HG03442 (cell line): Measurements from ENCODE around the gene MICALL2.

Experiments
- ATAC-seq: cut with Tn5 transposase; IDR thresholded peaks from one replicate; pipeline ENCODE4 v1.9.1; 2021; ENCODE audit warnings: mild to moderate bottlenecking, moderate library complexity; ENCODE audit not compliant: unreplicated experiment

MICALL2 gene

DNA sequence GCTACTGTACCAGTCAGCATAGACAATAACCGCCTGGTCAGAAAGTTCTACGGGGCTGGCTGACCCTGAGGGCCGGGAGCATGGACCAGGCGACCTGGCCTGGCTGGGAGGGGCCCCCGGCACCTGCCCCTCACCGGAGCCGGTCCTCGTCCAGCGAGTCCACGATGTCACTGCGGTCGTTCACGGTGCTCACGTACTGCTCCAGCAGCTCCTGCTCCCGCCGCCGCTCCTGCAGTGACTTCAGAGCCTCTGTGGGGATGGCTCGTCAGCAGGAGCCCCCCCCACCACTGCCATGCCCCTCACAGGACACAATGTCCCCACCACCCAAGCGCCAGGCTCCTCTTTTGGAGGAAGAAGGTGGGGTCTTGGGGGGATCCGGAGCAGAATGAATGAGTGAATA is 22.7 kb downstream of the MICALL2 start:
- no peak for ATAC-seq

DNA sequence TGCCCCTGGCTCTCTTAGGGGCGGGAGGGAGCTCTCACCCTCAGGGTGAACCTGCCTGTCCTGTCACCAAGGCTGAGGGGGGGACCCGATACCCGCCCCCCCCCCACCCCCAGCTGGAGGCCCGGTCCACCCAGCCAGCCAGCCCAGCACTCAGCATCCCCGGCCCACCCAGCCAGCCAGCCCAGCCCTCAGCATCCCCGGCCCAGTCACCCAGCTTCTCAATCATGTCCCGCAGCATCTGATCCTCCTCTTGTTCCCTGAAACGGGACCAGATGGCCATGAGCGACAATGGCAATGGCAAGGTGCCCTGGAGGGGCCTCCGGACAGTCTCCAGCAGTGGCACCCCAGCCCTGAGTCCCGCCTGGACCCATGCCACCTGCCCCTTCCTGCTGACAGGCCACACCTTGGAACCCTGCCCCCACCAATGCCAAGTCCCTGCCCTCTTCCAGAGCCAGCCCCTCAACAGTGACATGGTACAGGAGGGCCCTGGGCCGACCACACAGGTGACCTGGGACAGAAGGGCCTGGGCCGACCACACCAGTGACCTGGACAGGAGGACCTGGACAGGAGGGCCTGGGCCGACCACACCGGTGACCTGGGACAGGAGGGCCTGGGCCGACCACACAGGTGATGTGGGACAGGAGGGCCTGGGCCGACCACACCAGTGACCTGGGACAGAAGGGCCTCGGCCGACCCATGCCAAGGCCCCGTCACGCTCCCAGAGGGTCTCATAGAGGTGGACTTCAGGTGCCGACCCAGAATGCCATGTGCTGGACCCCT is 24.2 kb downstream of the MICALL2 start:
- no peak for ATAC-seq

DNA sequence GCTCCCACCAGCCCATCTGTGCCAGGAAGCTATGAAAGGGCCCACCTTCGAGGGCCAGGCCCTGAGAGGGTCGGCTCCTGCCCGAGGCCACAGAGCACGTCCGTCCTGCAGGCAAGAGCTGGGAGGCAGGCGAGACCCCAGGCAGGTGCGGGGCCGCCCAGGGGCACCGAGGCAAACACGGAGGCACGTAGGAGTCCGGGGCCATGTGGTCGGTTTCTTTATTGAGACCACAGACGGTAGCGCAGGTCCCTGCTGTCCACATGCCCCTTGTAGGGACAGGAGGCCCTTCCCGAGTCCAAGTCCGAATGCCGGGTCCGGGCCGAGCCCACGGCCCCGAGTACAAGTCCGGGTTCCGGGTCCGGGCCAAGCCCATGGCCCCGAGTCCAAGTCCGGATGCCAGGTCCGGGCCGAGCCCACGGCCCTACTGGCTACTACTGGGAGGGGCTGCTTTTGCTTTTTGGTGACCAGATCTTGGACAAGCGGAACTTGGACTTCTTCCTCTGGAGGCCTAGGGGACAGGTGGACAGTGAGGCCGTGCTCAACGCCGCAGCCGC is 25.0 kb downstream of the MICALL2 start:
- no peak for ATAC-seq

DNA sequence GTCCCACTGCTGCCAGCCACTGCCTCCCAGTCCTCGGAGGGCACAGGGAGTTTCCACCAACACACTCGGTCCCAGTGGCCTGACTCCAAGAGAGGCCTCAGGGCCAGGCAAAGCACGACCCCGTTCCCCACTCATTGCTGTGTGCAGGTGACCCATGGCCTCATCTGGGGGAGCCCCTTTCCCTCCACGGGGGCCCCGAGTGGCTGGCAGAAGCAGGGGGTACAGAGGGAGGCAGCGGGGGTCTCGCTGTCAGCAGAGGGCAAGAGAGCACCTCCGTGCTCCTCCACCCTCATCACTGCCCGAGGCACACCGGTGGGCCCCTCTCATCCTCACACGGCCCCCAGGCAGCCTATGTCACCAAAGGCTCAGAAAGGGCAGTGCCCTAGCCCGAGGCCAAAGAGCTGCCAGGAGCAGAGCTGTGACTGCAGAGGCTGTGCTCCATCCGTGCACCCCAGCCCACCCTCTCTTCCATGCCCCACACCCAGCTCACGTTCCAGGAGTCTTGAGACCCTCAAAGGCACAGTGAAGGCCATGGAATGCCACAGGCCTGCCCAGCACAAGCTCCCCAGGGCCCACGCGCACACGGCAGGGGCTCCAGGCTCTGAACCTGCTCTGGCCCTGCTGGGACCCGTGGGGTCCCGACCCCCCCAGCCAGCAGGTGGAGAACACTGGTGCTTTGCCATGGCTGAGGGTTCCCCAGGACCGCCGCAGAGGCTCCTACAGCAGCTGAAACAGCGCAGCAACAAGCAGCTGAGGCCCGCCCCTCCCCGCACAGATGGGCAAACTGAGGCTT is 25.9 kb downstream of the MICALL2 start:
- no peak for ATAC-seq

DNA sequence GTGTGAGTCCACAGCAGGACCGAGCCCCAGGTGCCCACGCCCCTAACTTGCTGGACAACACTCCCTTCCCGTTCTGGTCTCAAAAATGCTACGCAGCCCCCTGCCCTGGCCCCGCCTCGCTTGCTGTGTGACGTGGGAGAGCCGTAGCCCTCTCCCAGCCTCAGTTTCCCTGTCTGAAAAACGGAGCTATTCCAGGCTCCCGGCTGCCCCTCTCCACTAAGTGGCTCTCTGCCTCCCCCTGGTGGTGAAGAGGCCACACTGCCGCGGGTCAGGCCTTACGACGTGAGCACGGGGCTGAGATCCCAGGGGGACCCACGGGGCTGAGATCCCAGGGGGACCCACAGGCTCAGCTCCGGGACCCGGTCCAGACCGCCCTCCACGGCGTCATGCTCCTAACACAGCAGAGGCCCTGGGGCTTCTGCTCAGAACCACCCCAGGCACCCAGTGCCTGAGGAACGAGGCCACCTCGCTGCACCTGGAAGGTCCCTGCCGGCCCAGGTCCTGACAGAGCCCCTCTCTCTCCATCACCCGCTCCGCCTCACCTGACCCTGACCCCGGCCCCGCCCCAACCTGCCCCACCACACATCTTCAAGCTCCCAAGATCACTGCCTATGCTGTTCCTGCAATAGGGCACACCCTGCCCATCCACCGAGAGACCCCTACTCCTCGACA is 26.7 kb downstream of the MICALL2 start:
- no peak for ATAC-seq

DNA sequence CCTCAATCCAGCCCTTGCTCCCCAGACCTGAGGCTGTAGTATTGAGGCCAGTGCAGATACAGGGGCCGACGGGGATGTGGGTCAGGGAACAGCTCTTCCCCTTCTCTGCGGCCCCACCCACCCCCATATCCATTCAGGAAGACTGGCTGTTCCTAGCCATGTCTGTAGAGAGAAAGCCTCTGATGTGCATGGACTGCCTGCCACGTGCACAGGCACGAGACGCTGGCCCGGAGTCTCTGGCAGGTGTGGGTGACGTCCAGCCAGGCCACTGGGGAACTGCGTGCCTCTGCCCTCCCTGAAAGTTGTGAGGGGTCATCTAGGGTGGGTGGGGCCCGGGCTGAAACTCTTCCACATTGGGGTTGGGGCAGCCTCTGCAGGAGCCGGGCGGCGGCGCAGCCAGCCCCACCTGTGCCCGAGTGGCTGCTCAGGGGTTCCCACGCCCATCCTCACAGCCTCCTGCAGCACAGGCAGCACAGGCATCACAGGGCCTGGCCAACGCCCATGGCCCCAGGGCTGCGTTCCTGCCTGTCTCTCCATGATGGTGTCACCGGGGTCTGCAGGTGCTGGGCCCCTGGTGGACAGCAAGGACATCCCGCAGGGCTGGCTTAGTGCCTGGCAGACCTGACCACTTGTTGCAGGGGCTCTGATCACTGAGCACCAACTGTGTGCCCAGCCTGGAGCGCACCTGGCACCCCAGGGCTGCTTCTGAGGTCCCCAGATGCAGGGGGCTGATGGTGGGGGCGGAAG is 27.5 kb downstream of the MICALL2 start:
- no peak for ATAC-seq

DNA sequence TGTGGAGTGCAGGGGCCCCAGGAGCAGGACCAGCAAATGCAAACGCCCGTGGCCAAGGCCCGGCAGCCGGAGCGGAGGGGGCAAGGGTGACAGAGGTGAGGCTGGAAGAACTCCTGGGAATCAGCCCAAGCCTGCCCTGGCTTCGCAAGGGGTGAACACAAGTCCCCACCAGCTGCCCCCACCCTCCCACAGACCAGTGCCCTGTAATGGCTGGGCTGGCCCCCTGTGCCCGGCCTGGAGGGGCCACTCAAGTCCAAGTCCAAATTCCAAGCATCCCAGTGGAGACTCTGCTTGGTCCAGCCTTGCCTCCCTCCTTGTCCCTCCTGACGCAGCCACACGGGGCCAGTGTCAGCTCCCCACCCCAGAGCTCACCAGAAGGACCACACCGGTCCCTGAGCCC is 28.0 kb downstream of the MICALL2 start:
- no peak for ATAC-seq

DNA sequence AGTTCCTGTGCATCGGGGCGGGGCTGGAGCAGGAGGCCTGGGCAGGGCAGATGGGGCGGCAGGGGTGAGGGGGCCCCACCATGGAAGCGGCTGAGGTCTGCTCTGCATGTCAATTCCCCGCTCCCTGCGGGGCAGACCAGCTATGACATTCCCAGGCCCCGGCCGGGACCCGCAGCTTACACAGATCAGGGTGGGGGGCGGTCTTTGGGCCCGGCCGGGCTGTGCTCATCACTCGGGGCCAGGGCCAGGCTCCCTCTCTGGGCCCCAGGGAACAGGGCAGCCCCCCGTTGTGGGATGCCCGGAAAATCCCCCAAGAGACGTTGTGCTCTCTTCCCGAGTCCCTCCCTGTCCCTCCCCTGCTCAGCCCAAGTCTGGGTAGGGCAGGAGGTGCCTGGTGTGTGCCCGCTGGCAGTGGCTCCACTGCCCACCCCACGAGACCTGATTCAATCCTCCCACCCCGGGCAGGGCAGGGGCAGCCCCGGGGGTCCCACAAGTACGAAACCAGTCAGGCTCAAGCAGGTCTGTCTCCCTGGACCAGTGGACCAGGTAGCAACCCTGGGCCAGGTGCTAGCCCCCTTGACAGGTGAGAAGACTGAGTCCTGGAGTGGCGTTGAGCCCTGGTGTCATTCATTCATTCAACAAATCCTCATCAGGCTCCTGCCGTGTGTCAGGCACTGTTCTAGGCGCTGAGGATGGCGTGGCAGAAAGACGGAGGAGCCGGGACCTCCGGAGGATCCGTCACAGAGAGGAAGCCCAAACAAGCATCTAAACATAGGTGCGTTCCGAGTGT is 29.0 kb downstream of the MICALL2 start:
- no peak for ATAC-seq

DNA sequence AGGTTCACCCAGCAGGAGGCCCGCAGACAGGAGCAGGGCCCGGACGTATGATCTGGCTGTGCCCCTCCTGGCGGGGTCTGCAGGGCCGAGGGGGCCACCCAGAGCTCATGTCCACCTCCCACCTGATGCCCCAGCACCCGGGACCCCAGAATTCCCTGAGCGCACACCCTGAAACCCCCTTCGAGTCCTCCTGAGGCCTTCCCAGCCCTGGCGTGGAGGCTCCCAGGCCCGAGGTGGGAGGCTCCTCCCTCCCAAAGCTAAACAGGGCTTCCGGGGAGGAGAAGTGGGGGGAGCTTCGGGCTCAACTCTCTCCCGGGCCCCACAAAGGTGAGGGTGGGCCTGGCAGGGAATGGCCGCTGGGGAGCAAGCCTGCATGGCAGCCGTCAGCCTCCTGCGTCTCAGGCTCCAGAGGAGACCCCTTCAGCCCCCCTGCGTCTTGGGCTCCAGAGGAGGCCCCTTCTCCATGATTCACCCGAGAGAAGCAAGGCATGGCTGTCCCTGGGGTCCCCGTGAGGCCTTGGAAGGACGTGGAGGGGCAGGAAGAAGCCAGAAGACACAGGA is 30.2 kb downstream of the MICALL2 start:
- no peak for ATAC-seq

DNA sequence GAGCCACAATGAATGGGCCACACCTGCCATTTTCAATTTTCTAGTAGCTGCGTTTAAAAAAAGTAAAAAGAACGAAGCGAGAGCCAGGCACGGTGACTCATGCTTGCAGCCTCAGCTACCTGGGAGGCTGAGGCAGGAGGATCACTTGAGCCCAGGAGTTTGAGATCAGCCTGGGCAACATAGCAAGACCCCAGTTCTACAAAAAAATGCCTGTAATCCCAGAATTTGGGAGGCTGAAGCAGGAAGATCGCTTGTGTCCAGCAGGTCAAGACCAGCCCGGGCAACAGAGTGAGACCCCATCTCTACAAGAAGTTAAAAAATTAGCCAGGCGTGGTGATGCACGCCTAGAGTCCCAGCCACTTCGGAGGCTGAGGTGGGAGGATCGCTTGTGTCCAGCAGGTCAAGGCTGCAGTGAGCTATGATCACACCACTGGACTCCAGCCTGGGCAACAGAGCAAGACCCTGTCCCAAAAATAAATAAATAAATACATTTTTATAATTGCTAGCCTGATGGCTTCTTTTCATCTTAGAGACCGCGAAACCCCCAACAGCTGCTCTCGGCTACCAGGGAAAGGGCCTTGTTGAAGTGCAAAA is 32.1 kb downstream of the MICALL2 start:
- no peak for ATAC-seq

DNA sequence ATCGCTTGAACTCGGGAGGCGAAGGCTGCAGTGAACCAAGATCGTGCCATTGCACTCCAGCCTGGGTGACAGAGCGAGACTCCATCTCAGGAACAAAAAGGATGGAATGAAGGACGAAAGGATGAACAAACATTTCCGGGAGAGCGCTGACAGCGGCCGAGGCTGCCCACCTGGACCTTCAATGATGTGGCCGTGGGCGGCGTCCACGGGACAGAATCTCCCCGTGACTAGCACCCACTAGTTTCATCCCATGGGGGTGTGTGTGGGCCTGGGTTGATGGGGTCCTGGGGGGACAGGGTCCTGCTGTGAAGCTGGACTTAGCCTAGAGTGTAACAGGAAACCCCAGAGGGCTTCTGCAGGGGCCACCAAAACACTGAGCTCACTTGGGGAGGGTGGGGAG is 32.8 kb downstream of the MICALL2 start:
- ATAC-seq: no peak

DNA sequence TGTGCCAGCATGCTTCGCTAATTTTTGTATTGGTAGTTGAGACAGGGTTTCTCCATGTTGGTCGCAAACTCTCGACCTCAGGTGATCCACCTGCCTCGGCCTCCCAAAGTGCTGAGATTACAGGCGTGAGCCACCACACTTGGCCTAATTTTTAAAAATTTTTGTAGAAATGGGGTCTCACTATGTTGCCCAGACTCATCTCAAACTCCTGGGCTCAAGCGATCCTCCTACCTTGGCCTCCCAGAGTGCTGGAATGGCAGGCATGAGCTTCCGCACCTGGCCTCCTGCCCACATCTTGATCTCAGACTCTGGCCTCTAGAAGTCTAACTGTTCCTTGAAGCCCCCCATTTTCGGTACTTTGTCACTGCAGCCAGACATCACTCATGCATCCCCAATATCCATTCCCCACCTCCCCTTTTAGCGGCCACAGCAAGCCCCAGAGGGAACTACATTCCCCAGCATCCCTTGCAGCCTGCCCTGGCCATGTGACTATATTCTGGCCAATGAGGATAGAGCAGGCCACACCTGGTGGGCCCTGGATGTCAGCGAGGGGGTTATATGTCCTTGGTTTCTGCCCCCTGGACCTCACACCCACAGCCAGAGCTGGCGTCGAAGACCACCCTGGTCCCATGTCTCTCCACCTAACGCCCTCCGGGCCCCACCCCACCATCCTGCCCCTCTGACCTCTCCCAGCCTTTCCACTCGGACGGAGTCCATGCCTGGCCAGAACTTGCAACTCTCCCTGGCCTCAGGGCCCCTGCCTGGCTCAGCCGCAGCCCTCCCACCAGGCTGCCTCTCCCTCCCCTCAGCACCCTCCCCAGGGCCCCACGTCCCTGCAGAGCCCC is 33.8 kb downstream of the MICALL2 start:
- no peak for ATAC-seq

DNA sequence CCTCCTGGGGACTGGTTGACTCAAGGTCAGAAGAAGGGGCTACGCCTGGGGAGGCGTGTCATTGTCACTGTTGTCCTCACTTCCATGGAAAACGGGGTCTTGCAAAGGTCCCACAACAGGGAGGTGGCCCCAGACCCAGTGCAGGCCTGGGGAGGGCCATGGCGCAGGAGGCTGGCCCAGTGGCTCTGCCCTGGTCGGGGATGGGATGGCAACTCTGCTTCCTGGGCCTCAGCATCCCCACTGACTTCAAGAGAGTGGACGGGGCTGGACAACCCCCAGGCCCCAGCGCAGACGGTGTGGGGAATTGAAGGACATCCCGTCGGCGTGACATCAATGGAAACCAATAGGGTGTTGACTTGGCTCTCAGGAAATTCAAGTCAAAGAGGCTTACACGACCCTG is 35.2 kb downstream of the MICALL2 start:
- ATAC-seq: no peak

DNA sequence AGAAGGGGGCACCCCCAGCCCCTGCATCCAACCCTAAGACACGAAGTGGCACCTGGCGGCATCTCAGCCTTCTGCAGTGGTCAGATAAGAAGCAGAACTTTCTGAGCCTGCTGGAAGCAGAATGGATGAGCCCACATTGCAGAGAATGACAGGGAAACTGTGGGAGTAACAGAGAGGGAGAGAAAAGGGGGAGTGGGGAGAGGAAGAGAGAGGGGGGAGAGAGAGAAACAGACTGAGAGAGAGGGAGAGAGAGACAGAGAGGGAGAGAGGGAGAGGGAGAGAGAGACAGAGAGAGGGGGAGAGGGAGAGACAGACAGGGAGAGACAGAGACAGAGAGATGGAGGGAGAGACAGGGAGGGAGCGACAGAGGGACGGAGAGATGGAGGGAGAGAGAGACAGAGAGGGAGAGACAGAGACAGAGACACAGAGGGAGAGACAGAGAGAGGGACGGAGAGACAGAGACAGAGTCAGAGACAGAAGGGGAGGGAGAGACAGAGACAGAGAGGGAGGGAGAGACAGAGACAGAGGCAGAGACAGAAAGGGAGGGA is 35.9 kb downstream of the MICALL2 start:
- no peak for ATAC-seq

DNA sequence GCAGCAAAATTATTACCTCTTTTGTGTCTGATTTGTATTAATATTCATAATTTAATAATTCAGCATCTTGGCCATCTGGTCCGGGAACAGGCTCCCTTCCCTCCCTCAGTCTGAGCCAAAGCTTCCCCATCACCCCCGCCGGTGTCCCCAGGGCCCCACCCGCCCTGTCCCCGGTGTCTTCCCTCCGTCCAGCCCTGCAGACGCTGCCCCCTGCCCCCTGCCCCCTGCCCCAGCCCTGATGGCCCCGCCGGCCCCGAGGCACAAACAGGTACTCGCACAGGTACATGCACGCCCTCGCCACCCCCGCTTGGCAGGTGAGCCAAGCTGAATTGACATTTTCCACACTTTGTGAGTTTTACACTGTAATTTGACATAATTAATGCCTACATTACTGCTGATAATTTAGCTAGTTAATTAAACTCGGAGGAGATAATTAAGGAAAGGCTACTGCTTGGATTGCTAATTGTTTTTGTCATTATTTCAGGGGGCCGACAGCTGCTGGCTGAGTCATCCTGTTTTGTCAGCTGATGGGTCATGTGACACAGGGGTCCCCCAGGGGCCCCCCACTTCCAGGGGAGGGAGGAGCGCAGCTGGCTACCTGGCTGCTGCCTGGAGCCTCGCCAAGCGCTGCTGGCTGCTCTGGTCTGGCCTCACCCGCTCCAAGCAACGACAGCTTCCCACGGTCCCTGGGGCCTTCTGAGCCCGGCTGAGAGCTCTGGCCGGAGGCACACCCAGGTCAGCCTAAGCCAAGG is 36.6 kb downstream of the MICALL2 start:
- no peak for ATAC-seq

DNA sequence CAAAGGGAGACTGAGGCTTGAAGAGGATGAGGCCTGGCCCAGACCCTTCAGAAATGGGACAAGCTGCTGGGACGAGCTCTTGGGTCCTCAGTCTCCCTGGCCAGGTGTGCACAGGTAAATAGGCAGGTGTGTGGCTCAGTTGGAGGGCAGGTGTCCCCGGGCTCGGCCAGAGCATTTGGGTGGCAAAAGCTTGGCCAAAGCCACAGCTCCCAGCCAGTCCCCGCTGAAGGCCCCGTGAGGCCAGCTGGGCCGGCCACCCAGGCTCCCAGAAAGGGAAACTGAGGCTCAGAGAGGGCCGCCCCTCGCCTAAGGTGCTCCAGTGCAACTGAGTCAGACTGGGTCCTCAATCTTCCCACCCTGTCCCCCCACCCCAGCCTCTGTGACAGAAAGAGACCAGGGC is 37.3 kb downstream of the MICALL2 start:
- no peak for ATAC-seq

DNA sequence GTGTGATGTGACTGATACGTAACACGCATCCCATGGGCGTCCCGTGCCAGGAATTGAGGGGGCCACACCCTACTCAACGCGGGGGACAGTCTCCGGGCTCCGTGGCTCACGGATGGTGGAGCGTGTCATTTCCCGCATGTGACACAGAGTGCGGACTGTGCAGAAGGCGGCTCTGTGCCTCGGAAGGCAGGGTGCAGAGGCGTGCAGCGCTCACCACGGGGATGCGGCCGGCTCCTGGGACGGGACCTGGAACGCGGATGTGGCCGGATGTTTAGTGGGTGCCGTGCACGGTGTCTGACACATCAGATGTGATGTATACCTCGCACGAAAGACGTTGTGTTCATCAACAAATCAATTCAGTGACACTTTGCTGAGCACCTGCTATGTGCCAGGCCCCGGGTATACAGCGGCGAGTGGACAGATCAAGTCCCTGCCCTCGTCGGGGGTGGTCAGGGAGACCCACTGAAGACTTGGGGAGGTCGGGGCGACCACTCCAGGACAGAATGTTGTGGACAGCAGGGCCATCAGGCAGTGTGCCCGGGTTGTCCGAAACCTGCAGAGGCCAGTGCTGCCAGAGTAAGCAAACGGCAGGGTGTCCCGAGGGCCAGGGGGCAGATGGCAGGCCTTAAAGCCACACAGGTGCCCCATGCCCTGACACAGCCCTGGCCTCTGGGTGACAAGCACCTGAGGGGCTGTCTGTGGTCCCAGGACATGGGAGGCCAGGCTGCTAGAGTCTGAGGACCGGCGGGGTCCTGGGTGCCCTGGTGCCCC is 38.1 kb downstream of the MICALL2 start:
- ATAC-seq: no peak
